SK-N-MC (cell line): ENCODE results near the gene XKR8.

ENCODE experiments used
- EZH2 ChIP-seq: fragments of 200-600 bp; sonication (generic); IDR thresholded peaks from one replicate; pipeline ENCODE4 v1.6.1; 2017; ENCODE audit warnings: antibody characterized with exemption
- FOXP2 ChIP-seq: optimal IDR thresholded peaks from 2 replicates; pipeline ENCODE3; 2011; ENCODE audit warnings: mild to moderate bottlenecking, moderate library complexity; ENCODE audit not compliant: insufficient read depth; ENCODE audit errors: extremely low read length, control extremely low read depth
- POLR2AphosphoS5 ChIP-seq: IDR thresholded peaks from 2 replicates; pipeline ENCODE4 v1.6.1; 2012; ENCODE audit warnings: mild to moderate bottlenecking, low read depth, low read length, borderline replicate concordance

DNA sequence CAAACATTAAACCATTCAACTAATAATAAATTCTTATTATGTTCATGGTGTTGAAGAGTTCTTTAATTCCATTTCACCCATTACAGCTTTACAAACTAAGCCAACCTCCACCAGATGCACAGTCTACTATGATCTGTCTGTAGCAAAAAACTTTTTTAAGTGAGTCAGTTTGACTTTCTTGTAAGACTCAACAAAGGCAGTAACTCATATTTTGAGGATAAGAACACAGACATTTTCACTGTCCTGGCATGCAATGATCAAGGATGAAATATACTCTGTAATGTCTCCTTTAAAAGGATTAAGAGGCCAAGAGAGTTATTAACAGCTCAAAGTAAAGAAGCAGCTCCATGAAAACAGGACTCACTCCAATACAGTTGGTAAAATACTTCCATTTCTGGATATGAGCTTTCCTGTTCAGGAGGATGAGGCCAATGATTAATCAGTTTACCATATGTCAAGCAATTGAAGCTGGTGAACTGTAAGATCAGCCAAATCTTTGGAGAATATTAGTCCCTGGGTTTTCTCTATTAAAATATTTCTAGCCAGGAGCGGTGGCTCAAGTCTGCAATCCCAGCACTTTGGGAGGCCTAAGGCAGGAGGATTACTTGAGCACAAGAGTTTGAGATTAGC, 20.6 kb downstream of the XKR8 start:
- TF ChIP-seq EZH2 (no peak), POLR2AphosphoS5 (no peak), FOXP2 (no peak)
